ENCODE measurements around the gene SCART1. TPM values are rescaled to one million over a fixed set of nuclear protein-coding genes. Genes with fewer than 3 reads are reported as not detected.

The SCART1 gene
- total and polyA plus RNA-seq, 3 donors from 2014 or later, result 1.6 to 13.1 (median 11.6) TPM

Other genes starting within 250 kb of the SCART1 start
- gene UTF1, start 223.7 kb upstream of the SCART1 start, total RNA-seq, result 10 to 100 TPM; 17.2 to 18.6 TPM
- 5.3 TPM for gene UTF1, start 223.7 kb upstream of the SCART1 start, polyA plus RNA-seq (ENCODE audit: insufficient read depth, low read depth, low replicate concordance)
- gene VENTX, start 216.1 kb upstream of the SCART1 start, total RNA-seq, result 1 to 10 TPM; 2.2 to 3.5 TPM
- gene VENTX, start 216.1 kb upstream of the SCART1 start, polyA plus RNA-seq (ENCODE audit: insufficient read depth, low read depth, low replicate concordance), result 1.5 TPM
- gene ADAM8, start 177.1 kb upstream of the SCART1 start, total RNA-seq, result 10 to 100 TPM; 12.8 to 14.6 TPM
- 3.5 TPM for gene ADAM8, start 177.1 kb upstream of the SCART1 start, polyA plus RNA-seq (ENCODE audit: insufficient read depth, low read depth, low replicate concordance)
- gene TUBGCP2, start 145.1 kb upstream of the SCART1 start, total RNA-seq, result 100 to 1,000 TPM in 1 of 2 donors, 10 to 100 TPM in 1; 84.3 to 101 TPM
- gene TUBGCP2, start 145.1 kb upstream of the SCART1 start, polyA plus RNA-seq (ENCODE audit: insufficient read depth, low read depth, low replicate concordance), result 76.0 TPM
- gene ZNF511, start 145.0 kb upstream of the SCART1 start, total RNA-seq, result 10 to 100 TPM; 46.5 to 50.5 TPM
- 39.6 TPM for gene ZNF511, start 145.0 kb upstream of the SCART1 start, polyA plus RNA-seq (ENCODE audit: insufficient read depth, low read depth, low replicate concordance)
- gene CALY, start 117.0 kb upstream of the SCART1 start, total RNA-seq, result 10 to 100 TPM; 19.2 to 35.5 TPM
- 4.9 TPM for gene CALY, start 117.0 kb upstream of the SCART1 start, polyA plus RNA-seq (ENCODE audit: insufficient read depth, low read depth, low replicate concordance)
- 10 to 100 TPM; 10.1 to 24.6 TPM for gene PRAP1, start 106.6 kb upstream of the SCART1 start, total RNA-seq
- gene PRAP1, start 106.6 kb upstream of the SCART1 start, polyA plus RNA-seq (ENCODE audit: insufficient read depth, low read depth, low replicate concordance), result 11.3 TPM
- gene FUOM, start 95.9 kb upstream of the SCART1 start, total RNA-seq, result 10 to 100 TPM in 1 of 2 donors, 1 to 10 TPM in 1; 9.5 to 12.8 TPM
- 13.6 TPM for gene FUOM, start 95.9 kb upstream of the SCART1 start, polyA plus RNA-seq (ENCODE audit: insufficient read depth, low read depth, low replicate concordance)
- gene ECHS1, start 80.6 kb upstream of the SCART1 start, total RNA-seq, result 100 to 1,000 TPM; 104 to 118 TPM
- 118 TPM for gene ECHS1, start 80.6 kb upstream of the SCART1 start, polyA plus RNA-seq (ENCODE audit: insufficient read depth, low read depth, low replicate concordance)
- 10 to 100 TPM; 24.8 to 49.5 TPM for gene PAOX, start 74.7 kb upstream of the SCART1 start, total RNA-seq
- 91.5 TPM for gene PAOX, start 74.7 kb upstream of the SCART1 start, polyA plus RNA-seq (ENCODE audit: insufficient read depth, low read depth, low replicate concordance)
- gene MTG1, start 59.8 kb upstream of the SCART1 start, total RNA-seq, result 10 to 100 TPM; 72.9 to 84.8 TPM
- gene MTG1, start 59.8 kb upstream of the SCART1 start, polyA plus RNA-seq (ENCODE audit: insufficient read depth, low read depth, low replicate concordance), result 76.1 TPM
- 1 to 10 TPM; 1.7 to 1.8 TPM for gene SPRN, start 29.3 kb upstream of the SCART1 start, total RNA-seq
- gene SPRN, start 29.3 kb upstream of the SCART1 start, polyA plus RNA-seq (ENCODE audit: insufficient read depth, low read depth, low replicate concordance), result 2.7 TPM
- 10 to 100 TPM in 1 of 2 donors, 1 to 10 TPM in 1; 9.6 to 10.2 TPM for gene CYP2E1, start 73.4 kb downstream of the SCART1 start, total RNA-seq
- gene CYP2E1, start 73.4 kb downstream of the SCART1 start, polyA plus RNA-seq (ENCODE audit: insufficient read depth, low read depth, low replicate concordance), result 9.0 TPM
- gene SYCE1, start 111.6 kb downstream of the SCART1 start, total RNA-seq, result 10 to 100 TPM; 43.4 to 78.2 TPM
- gene SYCE1, start 111.6 kb downstream of the SCART1 start, polyA plus RNA-seq (ENCODE audit: insufficient read depth, low read depth, low replicate concordance), result 139 TPM
- gene FRG2B, start 172.8 kb downstream of the SCART1 start, total RNA-seq, result not detected
- not detected for gene FRG2B, start 172.8 kb downstream of the SCART1 start, polyA plus RNA-seq (ENCODE audit: insufficient read depth, low read depth, low replicate concordance)